Skin of body (tissue), 2 donors: Measurements from ENCODE around the gene NR4A2. TPM values are rescaled to one million over a fixed set of nuclear protein-coding genes. Genes with fewer than 3 reads are reported as not detected.
A peak's percentile ranks its signal among the peaks of the same experiment; 100 is the strongest.
"Not testable (repeated sequence)": the region's sequence is repeated elsewhere in the genome, so short reads cannot be mapped to it uniquely, and the experiment has no call there.

Experiments
- DNase-seq: peaks from one replicate; lab custom pipeline; 2025; lab: John Stamatoyannopoulos, UW
- total RNA-seq: library from RNA; depleted of rRNA; stranded (reverse); fragments of >200 nt; gene quantifications from one replicate; pipeline ENCODE4 v1.2.3, GENCODE V29; 2014

NR4A2 gene
- total RNA-seq, 1 donor from 2014 or later = 5.9 TPM

DNA sequence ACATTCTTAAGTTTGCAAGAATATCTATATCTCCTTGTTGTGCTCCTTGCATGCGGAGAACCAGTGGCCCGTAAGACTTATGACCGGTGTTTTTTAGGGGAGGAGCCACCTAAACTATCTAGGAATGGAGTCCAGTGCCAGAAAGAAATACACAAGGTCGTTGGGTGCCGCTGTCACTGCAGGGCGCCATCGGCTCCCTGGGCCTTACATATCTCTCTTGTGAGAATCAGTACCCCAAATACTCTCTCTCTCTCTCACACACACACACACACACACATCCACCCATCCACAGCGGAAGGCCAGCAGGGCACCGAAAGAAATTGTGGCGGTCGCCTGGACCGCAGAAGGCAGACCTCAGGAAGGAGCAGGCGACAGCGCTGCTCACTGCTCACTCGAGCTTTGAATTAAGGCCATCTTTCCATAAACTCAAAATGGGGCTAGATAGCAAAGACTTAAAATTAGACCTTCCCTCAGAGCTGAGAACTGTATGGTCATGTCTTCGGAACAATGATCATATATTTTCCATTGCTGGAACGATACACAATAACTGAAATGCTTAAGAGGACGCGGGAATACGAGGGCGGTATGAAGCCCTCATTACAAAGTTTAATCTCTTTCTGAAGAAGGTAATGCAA lies 10.4 kb downstream of the NR4A2 start:
- no peak for DNase-seq

GRCh38 chr2:156321243-156321904 lies 11.1 kb downstream of the NR4A2 start:
- DNase-seq = no peak

DNA sequence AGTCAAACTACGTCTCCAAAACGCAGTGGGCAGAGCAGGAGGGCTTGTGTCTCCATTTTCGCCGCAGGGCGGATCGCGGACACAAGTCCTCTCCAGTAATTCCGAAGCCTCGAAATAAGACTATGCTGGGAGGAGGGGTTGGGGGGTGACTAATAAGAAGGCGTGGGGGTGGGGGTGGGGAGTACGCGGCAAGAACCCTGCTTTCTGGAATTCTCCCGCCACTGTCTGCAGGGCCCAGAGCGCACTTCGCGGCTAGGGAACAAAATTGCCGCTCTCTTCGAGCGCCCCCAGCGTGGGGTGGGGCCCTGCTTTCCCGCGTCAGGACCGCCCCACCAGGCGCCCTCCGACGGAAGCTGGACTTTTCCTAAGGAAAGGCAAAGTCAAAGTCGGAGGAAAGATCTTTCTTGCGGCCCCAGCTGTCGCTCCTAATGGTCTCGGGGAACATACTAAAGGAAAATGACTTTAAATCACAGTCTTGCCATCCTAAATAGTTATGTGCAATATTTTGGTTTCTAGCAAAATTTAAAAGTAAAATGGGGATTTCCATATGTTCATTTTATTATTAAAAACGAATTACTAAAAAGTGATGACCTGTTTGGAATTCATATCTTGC lies 11.9 kb downstream of the NR4A2 start:
- DNase-seq = no peak

DNA sequence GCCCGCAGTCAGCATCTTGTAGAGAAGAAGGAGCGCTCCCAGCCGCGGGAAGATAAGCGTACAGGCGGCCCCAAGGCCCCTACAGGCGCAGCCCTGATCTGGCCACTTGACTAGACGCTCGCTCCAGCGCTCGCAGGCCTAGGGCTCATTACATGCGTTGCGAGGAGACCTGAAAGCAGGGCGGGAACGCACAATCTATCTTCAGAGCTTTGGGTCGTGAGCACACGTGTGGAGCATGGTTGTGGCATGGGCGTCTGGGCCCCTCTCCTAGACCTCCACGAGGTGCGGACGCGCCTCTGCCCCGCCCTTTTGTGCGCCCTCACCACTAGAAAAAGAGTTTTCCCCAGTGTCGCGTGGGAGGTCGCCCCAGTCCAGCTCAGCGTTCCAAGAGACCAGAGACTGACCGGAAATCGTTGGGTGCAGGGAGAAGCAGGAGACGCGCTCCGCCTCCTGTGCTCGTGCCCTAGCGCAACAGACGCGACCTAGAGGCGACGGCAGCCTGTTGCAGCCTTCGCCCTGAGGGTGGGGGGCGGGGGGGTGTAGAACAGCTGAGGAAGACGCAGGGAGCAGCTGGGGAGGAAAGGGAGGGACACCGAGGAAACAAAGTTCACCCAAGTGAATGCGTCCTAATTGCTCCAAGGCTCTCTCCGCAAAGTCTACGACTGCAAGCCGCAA lies 12.6 kb downstream of the NR4A2 start:
- DNase-seq = peak; percentile 16

- no peak for DNase-seq
These were observed 14.9 kb downstream of the NR4A2 start for GRCh38 chr2:156317631-156318030.

DNA sequence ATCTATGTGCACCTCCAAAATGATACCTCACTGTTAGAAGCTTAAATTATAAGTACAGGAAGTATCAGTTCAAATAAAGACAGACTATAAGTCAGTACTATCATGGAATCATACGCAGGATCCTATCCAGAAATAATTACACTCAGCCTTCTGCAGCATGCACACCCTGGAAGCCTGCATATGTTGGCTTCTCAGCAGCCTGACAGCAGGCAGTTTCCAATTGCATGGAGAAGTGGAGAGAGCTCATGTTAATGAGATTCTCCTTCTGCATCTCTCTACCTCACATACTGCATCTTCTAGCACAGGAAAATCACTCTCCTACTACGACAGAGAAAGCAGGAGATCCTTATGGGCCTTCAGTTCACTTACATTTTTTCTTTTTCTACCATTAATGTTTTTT lies 20.5 kb downstream of the NR4A2 start:
- no peak for DNase-seq

DNA sequence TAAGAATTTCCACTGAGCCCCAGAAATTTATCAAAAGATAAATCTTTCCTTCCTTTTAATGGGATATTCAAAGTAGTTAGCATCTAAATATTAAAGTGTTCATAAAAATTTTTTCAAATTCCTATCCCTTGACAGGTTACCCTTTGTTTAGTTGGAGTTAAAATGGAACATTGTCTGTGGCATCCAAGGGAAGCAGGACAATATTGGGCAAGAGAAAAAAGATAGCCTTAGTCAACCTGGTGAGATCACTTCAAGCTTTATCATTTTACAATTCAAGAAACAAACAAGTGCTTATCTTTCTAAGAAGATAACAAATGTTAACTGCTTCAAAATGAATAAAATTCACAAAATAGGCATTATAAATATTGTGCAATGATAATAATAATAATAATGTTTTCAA lies 21.7 kb downstream of the NR4A2 start:
- DNase-seq = no peak

GRCh38 chr2:156309917-156310316 lies 22.6 kb downstream of the NR4A2 start:
- no peak for DNase-seq

DNA sequence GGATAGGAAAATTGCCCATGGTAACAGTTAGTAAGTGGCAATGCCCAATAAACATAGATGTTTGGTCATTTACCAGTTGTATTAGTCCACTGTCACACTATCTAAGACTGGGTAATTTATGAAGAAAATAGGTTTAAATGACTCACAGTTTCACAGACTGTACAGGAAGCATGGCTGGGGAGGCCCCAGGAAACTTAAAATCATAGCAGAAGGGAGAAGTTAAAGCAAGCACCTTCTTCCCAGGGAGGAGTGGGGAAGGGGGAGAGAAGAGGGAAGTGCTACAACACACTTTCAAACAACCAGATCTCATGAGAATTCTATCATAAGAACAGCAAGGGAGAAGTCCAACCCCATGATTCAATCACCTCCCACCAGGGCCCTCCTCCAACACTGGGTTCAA lies 23.4 kb downstream of the NR4A2 start:
- DNase-seq = no peak

GRCh38 chr2:156306821-156307220 lies 25.7 kb downstream of the NR4A2 start:
- DNase-seq = no peak

DNA sequence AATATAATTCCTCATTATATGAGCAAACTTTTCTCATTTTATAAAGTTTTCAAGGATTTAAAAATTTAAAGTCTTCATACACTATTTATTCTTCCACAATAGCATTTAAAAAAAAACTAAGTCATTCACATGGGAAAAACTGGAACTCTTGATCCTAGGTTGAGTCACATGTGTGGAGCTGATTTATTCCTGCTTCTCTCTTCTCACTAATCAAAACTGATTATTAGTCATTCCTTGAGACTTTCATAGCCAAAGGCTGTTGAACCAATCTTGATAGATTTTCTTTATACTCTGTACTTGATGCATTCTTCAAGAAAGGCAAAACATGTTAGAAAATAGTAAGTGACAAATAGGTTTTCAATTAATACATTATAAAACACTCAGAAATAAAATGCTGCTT lies 27.4 kb downstream of the NR4A2 start:
- DNase-seq = no peak

DNA sequence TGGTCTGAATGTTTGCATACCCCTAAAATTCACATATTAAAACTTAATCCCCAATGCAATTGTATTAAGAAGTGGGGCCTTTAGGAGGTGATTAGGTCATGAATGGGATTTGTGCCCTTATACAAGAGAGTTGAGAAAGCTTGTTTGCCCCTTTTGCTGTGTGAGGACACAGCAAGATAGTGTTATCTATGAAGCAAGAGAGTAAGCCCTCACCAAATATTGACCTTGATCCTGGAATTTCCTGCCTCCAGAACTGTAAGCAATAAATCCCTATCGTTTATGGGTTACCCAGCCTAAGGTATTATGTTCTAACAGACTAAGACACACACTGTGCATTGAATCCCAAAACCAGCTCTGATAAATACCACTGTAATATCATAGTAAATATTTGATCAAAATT lies 32.2 kb downstream of the NR4A2 start:
- no peak for DNase-seq

DNA sequence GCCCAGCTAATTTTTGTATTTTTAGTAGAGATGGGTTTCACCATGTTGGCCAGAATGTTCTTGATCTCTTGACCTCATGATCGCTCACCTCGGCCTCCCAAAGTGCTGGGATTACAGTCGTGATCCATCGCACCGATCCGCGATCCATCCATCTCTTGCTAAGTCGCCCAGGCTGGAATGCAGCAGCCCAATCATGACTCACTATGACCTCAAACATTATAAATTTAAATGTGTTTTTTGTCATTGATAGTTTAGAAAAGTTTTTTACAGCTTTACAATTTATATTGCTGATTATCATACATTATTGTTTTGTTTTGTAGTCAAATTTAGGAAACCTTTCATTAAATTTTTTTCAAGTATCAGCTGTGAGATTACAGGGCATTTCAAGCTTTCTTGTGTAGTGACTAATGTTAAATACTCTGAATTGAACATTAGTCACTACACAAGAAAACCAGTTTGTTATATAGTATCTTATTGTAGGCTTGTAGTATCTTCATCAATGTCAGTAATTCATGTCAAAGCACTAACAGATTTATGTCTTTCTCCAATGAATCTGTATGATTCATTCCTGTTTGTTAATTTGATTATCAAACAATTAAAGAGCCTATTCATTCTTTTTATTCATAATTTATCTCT lies 37.5 kb downstream of the NR4A2 start:
- DNase-seq = no peak

- not testable (repeated sequence) for DNase-seq
These were observed 39.1 kb downstream of the NR4A2 start for GRCh38 chr2:156293382-156293781.

GRCh38 chr2:156279446-156280150 lies 52.9 kb downstream of the NR4A2 start:
- peak; percentile 38 for DNase-seq

Other genes with a start within 250 kb of the NR4A2 start
- 29.7 TPM for gene GPD2, start 103.7 kb upstream of the NR4A2 start, total RNA-seq